SIG-M5 (cell line): ENCODE measurements around the gene SERPINB12.

Experiments used
- DNase-seq: peaks from one replicate; lab custom pipeline; 2025; lab: John Stamatoyannopoulos, UW

Gene SERPINB12, protein sequence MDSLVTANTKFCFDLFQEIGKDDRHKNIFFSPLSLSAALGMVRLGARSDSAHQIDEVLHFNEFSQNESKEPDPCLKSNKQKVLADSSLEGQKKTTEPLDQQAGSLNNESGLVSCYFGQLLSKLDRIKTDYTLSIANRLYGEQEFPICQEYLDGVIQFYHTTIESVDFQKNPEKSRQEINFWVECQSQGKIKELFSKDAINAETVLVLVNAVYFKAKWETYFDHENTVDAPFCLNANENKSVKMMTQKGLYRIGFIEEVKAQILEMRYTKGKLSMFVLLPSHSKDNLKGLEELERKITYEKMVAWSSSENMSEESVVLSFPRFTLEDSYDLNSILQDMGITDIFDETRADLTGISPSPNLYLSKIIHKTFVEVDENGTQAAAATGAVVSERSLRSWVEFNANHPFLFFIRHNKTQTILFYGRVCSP

DNA sequence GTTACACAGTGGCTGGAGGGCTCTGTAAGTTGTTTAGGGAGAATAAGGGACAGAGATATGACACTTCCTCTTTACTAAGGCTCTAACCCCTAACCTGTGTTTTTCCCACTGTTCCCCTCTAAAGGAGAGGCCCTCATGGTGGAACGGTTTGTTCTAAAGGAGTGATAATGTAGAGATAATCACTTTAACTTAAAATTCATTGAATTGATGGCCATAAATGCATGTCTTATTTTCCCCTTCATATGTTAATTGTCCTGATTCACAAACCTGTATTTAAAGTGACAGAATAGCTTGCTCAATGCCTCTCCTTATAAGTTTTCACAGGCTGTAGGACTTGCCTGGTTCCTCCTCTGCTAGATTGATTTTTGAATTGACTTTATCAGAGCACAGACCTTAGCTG is at the start of gene SERPINB12:
Gene SERPINB12 (plus strand): TSS at position 301 of the 400 bp plus-strand sequence. CDS start 13,791 bp downstream, outside the sequence.
- DNase-seq = no peak

DNA sequence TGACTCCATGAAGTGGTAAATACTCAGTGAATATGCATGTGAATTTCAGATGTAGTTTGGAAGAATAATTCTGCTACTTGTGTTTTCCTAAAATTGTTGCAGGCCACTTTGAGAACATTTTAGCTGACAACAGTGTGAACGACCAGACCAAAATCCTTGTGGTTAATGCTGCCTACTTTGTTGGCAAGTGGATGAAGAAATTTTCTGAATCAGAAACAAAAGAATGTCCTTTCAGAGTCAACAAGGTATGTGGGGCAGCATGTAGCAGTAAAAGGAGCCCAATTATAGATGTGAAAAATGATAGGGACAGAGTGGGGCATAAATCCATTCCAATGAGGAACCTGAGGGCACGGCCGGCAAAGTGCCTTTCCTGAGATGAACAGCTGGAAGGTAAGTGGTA is 49.3 kb upstream of the SERPINB12 start:
- no peak for DNase-seq

DNA sequence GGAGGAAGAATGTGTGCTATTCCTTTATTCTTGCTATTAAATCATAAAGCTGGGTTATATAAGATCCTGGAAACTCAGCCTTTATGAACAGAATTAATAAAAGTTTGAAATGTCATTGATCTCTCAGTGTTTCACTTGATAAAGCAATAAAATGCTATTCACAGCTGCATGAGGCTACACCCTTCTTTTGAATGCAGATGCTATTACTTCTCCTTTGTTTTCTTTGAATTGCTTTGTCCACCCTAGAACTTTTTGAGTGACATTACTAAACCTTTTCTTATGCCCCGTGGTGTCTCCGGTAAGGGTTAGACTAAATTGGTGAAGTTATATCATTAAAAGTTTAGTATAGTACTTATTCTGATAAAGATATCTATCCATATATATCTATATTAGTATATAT is 46.5 kb upstream of the SERPINB12 start:
- no peak for DNase-seq

DNA sequence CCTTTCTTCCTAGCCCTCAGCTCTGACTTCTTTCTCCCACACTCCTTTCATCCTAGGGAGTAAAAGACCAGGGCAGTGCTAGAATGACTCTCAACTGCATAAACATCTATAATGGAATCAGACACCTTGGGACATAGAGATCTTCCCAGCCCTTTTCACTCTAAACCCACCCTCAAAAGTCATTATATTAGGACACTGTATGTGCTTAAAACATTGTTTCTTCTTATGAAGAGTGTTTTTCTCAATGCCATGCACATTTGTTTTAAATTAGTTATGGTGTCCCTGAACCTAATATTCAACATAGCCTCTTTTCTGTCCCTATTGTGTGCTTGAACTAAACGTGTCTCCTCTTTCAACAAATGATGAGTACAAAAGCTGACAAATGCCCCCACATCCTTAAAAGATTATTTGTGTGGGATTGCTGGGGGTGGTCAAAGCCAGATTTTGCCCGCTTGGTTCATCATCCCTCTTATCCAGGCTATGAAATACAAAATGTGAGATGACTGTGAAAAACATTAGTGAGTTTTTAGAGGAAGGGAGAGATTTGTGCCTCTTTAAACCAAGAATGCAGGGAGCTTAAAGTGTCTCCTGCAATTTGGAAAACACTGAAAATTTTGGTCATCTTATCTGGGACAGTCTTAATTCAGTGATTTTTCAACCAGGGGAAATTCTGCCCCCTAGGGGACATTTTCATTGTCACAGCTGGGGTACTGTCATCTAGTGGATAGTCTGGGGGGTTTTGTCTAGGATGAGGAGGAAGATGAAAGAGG is 36.4 kb upstream of the SERPINB12 start:
- no peak for DNase-seq

DNA sequence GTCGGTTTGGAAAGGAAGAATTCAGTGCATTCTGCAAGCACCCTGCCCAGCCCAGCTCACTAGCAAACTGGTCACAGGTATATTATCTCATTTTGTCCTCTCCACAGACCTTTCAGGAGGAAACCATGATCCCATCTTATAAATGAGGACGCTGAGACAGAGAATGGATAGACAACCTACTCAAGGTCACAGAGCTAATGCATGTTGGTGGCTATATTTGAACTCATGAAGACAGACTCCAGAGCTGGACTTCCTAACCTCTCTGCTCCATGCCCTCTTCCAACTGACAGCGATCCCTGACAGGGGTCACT is 35.9 kb upstream of the SERPINB12 start:
- DNase-seq = no peak

DNA sequence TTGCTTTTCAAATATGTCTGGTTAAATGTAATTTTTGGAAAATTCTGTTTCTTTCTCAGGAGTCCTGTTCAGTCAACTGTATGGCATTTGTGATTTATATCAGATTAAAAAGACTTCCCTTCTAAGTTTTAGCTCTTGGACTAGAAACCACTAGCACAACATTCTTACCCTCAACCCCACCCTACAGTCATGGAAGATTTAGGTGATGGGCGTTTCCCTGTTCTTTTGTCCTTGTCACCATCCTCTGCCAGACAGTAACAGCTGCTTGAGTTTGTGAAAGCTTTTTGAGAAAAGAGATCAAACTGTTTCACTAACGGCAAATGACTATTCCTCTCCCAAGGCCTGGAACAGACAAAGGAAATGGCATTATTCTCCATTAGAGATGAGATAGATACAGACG is 33.6 kb upstream of the SERPINB12 start:
- DNase-seq = no peak

DNA sequence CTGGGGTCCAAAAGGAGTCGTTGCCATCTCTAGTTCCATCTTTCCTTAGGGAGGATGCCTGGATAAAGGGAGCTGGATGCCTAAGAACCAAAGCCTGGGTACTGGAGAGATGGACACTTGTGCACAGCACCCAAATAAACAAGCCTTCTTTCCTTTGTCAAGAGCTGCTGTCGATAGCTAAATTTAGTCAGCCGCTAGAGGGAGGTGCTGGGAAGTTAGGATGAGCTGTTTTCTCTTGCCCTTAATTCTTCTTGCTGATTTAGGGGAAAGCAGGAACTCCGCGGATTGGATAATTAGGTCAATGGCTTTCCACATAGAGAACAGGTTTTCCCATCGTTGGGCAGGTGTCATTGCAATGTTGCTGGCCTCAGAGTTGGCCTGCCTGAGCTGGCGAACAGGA is 30.9 kb upstream of the SERPINB12 start:
- DNase-seq = no peak

DNA sequence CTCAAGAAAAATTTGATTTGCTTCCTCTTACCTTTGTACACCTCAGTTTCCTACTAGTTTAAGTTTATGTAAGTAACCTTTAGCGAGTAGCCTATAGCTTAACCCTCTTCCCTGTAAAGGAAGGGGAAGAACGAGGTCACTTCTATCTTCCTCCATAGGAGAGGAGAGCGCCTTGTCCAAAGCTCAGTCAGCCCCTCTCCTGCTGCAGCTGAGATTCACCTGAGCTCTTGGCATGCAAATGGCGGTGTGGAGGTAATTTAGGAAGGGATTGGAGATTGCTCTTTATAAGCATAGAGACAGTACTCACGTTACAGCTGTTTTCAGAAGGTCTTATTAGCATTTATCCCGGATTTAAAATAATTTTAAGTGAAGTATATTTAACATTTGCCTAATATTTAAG is 27.8 kb upstream of the SERPINB12 start:
- no peak for DNase-seq

DNA sequence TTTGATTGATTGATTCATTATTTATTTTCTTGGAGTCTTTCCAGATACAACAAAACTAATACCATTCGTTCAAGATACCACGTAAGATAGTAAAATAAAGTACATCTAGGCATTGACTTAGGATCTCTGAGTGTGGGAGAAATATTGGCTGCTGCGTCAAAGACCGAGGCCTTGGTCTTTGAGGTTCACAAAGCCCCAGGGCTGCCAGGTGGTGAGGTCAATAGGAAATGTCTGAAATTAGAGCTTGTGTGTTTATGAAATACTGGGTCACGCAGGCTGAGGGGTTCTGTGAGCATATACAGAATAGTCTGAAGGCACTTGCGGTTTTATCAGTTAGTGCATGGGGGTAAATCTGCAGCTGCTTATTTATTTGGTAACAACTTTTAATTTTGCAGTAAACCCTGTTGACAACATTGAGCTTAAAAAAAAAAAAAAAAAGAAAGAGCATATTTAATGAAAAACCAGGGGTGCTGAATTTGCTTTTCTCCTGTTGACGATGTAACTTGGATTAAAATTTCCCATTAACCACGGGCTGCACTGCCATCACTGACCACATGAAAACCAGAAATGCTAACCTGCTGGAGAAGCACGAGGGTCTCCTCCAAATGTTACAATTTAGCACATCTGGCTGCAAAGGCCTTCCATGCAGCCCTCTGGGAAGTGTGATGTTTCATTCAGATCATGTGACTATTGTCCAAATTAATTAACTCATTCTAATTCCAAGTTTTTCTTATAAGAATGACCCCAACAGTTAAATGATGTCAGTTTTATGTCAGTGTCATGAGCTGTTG is 27.1 kb upstream of the SERPINB12 start:
- no peak for DNase-seq

DNA sequence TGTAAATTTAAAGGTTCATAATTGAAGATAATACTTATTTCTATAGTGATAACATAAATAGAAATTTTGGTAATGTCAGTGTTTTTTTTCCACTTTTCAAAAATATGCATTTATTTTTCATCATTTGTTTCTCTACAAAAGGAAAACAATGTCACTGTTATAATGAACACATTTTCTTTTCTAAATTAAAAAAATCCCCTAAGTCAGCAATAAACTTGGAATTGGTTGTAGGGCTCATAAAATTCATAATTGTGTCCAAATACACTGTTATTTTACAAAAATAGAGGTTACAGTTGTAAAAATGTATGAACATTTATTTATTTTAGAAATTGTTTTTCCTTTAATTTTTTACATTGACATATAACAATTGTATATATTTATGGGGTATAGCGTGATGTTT is 26.4 kb upstream of the SERPINB12 start:
- no peak for DNase-seq

DNA sequence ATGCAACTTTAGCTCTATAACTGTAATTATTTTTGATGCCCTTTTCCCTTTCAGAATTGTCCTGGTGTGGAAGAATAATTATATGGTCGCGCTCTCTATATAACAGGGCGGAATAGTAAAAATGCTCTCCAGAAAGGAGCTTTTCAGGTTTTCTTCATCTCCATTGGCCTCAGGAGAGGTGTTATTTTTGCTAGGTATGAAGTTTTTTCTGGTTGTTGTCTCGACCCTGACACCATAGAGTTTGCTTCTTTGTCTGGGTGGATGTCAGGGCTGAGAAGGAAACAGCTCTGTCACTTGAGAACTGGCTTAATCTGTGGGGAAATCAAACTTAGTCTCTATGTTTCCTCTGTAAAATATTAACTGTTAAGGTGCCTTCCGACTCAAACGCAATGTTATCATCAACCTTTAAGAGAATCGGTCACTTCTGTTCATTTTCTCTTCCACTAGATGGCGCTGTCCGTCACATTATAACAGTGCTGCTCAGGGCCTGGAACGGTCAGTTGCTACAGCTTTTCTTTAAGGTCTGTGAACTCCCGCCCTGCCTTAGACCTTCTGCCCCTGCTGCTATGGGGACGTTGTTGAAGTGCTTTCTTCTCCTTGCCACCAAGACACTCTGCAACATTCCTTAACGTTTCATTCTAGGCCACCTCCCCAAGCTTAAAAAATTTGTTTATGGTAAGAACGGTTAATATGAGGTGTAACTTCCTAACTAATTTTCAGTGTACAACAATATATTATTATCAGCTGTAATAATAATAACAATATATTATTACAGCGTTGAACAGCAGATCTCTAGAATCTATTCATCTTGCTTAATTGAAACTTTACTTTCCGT is 23.8 kb upstream of the SERPINB12 start:
- DNase-seq = peak; percentile 22

DNA sequence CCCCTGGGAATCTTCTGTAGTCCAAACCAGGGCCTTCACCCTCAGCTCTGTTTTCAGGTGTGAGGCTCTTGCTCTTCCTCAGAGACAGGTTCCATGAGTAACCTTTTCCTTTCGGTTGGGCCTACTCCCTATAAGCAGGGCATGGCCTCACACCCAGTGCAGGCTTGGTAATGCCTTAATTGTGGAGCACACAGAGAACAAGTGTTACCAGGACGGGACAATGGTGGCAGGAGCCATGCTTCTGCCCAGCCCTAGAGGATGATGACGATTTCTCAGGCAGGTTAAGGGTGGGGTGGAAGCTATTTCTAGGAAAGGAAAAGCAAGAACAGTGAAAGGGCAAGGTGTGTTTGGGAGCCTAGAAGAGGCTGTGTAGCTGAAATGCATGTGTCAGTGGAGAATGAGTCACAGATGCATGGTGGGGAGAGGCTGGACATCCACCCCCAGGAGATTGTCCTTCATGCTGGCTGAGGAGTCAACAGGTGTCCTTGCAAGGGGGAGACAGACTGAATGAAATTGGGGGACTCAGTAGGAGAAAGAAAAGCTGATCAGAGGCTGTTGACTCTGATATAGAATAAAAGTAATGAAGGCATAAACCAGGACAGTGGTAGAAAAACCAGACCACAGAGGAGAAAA is 22.0 kb upstream of the SERPINB12 start:
- no peak for DNase-seq

DNA sequence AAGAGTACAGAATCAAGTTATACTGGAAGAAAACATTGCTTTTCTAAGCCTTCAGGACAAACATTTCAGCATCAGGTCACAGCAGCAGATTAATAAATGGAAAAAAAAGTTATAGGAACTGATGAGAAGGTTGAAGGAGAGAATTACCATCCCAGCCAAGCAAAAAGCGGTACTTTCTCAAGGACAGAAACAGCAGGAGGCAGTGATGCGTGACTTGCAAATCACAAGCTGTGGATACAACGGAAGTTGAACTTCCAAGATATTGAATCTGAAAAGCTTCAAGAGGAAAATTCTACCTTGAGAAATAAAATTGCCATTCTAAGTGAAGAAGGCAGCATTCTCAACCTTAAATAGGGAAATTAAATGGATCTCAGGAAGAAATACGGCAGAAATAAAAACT is 18.5 kb upstream of the SERPINB12 start:
- no peak for DNase-seq

DNA sequence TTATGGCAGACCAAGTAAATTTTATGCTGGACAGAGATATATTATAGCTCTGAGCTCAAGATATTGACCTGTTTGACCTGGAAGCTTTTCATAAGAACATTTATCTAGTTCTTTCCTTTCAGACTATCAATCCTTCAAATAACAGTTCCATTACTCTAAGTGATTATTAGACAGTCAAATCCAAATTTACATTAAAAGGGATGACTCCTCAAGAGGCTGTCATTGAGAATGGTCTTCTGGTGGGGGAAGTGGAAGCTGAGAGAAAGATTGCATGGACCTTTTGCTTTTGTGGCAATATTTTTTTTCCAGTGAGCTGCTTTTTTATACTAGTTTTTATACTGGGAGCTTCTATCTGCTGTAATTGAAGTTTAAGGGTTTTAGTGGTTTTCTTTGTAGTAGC is 14.9 kb upstream of the SERPINB12 start:
- DNase-seq = no peak

DNA sequence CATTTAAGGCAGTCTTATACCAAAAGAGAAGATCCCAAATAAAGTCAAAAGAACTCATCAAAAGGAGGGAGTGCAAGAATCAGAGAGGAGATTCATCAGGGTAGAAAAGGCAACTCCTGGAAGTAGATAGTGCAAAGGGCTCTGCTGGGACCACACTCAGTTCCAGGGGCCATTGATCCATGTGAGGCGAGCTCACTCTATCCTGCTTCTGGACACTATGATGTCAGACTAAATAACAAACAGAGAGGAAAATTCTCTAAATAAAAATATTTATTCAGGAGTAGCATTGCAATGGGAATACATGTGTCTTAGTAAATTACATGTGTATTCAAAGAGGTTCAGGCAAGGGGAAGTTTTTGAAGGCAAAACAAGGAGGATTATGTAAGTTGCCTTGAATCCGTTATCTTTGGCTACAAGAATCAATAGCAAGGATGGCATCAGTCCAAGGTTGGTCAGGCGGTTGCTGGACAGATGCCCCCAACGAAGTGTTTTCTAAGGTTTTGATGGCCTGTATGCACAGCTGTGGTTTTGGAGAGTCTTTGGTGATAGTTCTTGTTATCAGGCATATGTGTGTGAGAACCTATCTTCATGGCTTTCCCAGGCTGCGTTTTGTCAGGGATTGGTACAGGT is 13.2 kb upstream of the SERPINB12 start:
- no peak for DNase-seq

DNA sequence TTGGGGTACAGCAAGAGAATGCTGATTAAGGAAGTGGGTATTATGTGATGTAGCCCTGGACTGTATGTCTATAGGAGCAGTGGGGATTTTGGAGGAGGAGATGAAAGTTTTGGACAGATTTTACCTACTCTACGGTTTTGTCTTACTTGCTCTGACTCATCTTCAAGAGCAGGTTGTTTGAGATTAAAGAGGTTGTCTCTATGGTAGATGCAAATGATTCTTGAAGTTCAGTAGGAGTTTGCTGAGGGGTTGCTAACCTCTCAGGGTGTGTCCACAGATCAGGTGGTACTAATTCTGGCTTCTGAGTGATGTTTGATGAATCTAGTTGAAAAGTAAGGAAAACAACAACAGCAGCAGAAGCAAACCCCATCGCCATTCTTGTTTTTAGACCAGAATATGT is 9.7 kb upstream of the SERPINB12 start:
- no peak for DNase-seq

DNA sequence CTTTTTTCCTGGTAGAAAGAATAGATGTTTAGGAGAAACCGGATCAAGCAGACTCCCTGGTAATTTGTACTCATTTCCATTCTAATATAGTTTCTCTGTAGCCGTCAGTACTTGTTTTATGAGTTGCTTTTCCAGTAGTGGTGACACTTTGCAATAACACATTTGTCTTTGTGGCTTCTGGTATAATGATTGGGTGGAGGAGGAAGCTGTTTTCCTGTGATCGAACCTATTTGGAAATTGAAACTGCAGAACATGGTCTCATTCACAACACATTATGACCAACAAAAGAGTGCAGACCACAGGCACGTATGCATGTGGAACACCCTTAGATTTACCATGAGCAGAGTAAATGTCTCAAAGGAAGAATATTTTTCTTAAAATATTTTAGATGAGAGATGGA is 7.6 kb upstream of the SERPINB12 start:
- DNase-seq = peak; percentile 21

DNA sequence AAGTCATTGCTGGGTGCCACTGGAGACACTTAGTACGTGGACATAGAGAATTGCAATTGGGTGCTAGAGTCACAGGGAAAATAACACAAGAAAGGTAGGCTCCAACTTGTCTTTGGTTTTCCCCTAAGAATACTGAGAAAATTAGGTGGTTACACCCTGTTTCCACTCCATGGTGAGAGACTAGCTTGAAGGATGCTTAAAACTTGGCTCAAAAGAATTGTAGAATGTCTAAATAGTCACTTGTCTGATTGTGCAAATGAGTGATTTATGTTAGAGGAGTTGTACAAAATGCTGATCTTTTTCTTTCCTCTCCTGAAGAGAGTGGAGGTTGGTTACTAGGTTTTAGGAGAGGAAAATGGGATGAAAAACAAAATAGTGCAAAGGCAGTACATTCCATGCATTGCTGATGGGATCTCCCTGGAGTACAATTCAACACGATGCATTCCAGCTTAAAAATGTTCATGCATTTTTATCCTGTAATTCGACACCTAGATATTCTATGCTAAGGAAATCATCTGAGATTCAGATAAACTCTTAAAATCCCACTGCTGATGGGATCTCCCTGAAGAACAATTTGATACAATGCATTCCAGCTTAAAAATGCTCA is 2.2 kb upstream of the SERPINB12 start:
- no peak for DNase-seq

DNA sequence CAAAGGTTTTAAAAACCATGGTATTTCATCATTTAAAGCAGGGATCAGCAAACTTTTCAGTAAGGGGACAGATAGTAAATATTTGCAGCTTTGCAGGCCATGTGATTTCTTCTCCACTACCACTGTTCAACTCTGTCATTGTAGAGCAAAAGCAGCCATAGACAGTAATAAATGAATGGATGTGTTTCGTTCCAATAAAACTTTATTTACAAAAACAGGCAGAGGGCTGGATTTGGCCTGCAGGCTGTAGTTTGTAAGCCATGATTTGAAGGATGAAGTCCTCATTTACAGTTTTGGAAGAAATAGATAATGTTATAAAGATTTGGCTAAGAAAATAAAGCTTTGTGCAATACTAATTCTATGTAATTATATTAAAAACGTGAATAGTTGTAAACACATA is 1.8 kb downstream of the SERPINB12 start:
- no peak for DNase-seq

DNA sequence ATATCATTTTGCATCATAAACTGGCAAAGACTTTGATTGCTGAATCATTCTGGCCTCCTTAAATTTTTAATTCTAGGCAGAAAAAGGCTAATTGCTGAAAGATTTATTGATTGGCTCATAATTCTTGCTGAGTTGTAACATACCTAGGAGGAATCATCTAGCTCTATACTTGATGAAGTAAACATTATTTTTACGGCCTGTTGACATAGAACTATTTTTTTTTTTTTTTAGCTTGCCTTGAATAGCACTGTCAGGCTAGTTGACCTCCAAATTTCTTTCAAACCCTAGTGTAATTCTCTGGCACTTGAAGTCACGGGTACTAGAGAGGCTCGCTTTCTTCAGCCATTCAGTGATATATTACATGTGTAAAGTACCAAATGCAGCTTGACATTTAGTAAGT is 2.8 kb downstream of the SERPINB12 start:
- DNase-seq = no peak
